Right lobe of liver (tissue), 4 donors: ENCODE measurements around the gene PPARGC1A.

ENCODE experiments used
- POLR2A ChIP-seq: fragments of 450-650 bp; IDR thresholded peaks from one replicate; pipeline ENCODE4 v1.6.1; 2017; ENCODE audit warnings: antibody characterized with exemption, mild to moderate bottlenecking
- TF ChIP-seq, protein P1 (sequence below), 4 donors: fragments of 200-600 bp in 3 of 4; fragments of 450-650 bp in 1 of 4; IDR thresholded peaks; one replicate each; pipeline versions ENCODE4 v1.5.1 to v1.8.0; 2016 to 2022; ENCODE audit warnings: antibody characterized with exemption in 4 of 4, mild to moderate bottlenecking in 2 of 4
- donor health status: DM: no; HTN: no; CAD: no.
- donor health status: DM: no; HTN: no; CAD: no.
- donor health status: DM: no; HTN: yes; CAD: no.

DNA sequence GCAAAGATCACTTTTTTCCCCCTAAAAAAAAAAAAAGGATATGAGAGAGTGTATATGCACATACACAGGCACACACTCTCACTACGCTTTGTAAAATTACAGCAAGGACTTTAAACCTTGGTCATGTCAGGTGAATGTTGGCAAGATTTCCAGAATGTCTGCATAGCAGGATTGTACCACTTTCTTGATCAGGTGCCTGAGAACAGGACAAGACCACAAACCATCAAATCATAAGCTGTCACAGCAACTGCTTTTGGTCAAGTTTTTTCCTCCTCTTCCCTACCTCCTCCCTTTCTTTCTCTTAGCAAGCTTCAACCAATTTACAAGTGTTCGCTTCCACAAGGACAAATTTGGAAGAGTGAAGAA is 15.3 kb downstream of the PPARGC1A start:
- TF ChIP-seq, protein P1, sequence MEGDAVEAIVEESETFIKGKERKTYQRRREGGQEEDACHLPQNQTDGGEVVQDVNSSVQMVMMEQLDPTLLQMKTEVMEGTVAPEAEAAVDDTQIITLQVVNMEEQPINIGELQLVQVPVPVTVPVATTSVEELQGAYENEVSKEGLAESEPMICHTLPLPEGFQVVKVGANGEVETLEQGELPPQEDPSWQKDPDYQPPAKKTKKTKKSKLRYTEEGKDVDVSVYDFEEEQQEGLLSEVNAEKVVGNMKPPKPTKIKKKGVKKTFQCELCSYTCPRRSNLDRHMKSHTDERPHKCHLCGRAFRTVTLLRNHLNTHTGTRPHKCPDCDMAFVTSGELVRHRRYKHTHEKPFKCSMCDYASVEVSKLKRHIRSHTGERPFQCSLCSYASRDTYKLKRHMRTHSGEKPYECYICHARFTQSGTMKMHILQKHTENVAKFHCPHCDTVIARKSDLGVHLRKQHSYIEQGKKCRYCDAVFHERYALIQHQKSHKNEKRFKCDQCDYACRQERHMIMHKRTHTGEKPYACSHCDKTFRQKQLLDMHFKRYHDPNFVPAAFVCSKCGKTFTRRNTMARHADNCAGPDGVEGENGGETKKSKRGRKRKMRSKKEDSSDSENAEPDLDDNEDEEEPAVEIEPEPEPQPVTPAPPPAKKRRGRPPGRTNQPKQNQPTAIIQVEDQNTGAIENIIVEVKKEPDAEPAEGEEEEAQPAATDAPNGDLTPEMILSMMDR (IDR thresholded peaks at IDR 0.05): no peak
- no peak for TF ChIP-seq POLR2A
